OCI-LY1 (cell line): ENCODE results near the gene TMEM198.

Source experiments
- CTCF ChIP-seq: fragments of 200-600 bp; sonication (generic), shearing (Covaris generic); IDR thresholded peaks from 2 replicates; pipeline ENCODE4 v1.5.1; 2017; ENCODE audit warnings: mild to moderate bottlenecking, antibody characterized with exemption, low read length, moderate library complexity, mixed read lengths
- EZH2 ChIP-seq: fragments of 200-600 bp; sonication (generic), shearing (Covaris generic); IDR thresholded peaks from 2 replicates; pipeline ENCODE4 v1.8.0; 2017; ENCODE audit warnings: borderline replicate concordance, mixed run types, mild to moderate bottlenecking, antibody characterized with exemption, low read length, moderate library complexity, mixed read lengths

GRCh38 chr2:219598308-219599078, 54.7 kb downstream of the TMEM198 start:
- no peak for TF ChIP-seq EZH2
- no peak for TF ChIP-seq CTCF
